NCI-H524 (cell line): Measurements from ENCODE around the gene CCDC195.
"Not testable (repeated sequence)": the region's sequence is repeated elsewhere in the genome, so short reads cannot be mapped to it uniquely, and the experiment has no call there.

Experiments used
- DNase-seq, 2 experiments: peaks; one replicate each; lab custom pipeline; 2025; lab: John Stamatoyannopoulos, UW

CCDC195 gene

GRCh38 chr2:224690868-224691267 lies 25.3 kb downstream of the CCDC195 start:
- DNase-seq: no peak

- DNase-seq: no peak
Measured at GRCh38 chr2:224689539-224689938, 26.6 kb downstream of the CCDC195 start.

GRCh38 chr2:224688997-224689396 lies 27.2 kb downstream of the CCDC195 start:
- no peak for DNase-seq

GRCh38 chr2:224687156-224687555 lies 29.0 kb downstream of the CCDC195 start:
- DNase-seq: no peak

GRCh38 chr2:224685121-224685520 lies 31.0 kb downstream of the CCDC195 start:
- DNase-seq: no peak

- peak; percentile 43 to 86 for DNase-seq
Measured at GRCh38 chr2:224682134-224682533, 34.0 kb downstream of the CCDC195 start.

GRCh38 chr2:224671731-224672130 lies 44.4 kb downstream of the CCDC195 start:
- DNase-seq: peak in 1 of 2 experiments; percentile 12

GRCh38 chr2:224670203-224670602 lies 46.0 kb downstream of the CCDC195 start:
- DNase-seq: no peak

GRCh38 chr2:224669449-224669848 lies 46.7 kb downstream of the CCDC195 start:
- no peak for DNase-seq

GRCh38 chr2:224668123-224668909 lies 47.8 kb downstream of the CCDC195 start:
- no peak for DNase-seq

GRCh38 chr2:224666951-224667553 lies 49.1 kb downstream of the CCDC195 start:
- no peak for DNase-seq

GRCh38 chr2:224663322-224663721 lies 52.8 kb downstream of the CCDC195 start:
- DNase-seq: not testable (repeated sequence)

GRCh38 chr2:224661708-224662107 lies 54.5 kb downstream of the CCDC195 start:
- DNase-seq: not testable (repeated sequence)

- DNase-seq: no peak
Measured at GRCh38 chr2:224659714-224660113, 56.5 kb downstream of the CCDC195 start.

GRCh38 chr2:224658780-224659405 lies 57.3 kb downstream of the CCDC195 start:
- no peak for DNase-seq

- no peak for DNase-seq
Measured at GRCh38 chr2:224657349-224657748, 58.8 kb downstream of the CCDC195 start.

GRCh38 chr2:224655006-224655537 lies 61.1 kb downstream of the CCDC195 start:
- no peak for DNase-seq
